HFF-Myc (cell line): ENCODE data around the gene ZMYM4.

Experiments used
- DNase-seq: peaks from one replicate; pipeline ENCODE4 v3.0.0-alpha.2; 2011; ENCODE audit warnings: low read depth; ENCODE audit errors: extremely low read depth
- H3K4me3 ChIP-seq: replicated peaks from 2 replicates; pipeline ENCODE4 v1.5.1; 2011; ENCODE audit warnings: low read depth, mild to moderate bottlenecking, control low read depth, low read length
- TF ChIP-seq, protein P1 (sequence below): IDR thresholded peaks from 2 replicates; pipeline ENCODE4 v1.5.1; 2012; ENCODE audit warnings: mild to moderate bottlenecking, low read depth, low read length, control low read depth; ENCODE audit errors: missing control alignments

ZMYM4 gene

DNA sequence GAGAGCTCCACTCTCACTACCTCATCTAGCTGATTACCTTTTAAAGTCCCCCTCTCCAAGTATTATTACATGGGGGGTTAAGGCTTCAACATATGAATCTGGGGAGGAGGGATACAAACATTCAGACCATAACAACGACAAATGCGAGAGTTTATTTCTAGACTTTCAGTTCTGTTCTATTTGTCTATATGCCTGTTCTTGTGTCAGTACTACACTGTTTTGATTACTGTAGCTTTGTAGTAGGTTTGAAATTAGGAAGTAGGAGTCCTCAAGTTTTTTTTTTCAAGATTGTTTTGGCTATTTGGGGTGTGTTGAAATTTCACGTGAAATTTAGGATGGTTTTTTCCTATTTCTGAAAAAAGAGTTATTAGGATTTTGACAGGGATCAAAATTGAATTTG lies 16.3 kb downstream of the ZMYM4 start:
- DNase-seq = no peak
- no peak overlapping the region for H3K4me3 ChIP-seq
- TF ChIP-seq, protein P1, sequence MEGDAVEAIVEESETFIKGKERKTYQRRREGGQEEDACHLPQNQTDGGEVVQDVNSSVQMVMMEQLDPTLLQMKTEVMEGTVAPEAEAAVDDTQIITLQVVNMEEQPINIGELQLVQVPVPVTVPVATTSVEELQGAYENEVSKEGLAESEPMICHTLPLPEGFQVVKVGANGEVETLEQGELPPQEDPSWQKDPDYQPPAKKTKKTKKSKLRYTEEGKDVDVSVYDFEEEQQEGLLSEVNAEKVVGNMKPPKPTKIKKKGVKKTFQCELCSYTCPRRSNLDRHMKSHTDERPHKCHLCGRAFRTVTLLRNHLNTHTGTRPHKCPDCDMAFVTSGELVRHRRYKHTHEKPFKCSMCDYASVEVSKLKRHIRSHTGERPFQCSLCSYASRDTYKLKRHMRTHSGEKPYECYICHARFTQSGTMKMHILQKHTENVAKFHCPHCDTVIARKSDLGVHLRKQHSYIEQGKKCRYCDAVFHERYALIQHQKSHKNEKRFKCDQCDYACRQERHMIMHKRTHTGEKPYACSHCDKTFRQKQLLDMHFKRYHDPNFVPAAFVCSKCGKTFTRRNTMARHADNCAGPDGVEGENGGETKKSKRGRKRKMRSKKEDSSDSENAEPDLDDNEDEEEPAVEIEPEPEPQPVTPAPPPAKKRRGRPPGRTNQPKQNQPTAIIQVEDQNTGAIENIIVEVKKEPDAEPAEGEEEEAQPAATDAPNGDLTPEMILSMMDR = no peak

DNA sequence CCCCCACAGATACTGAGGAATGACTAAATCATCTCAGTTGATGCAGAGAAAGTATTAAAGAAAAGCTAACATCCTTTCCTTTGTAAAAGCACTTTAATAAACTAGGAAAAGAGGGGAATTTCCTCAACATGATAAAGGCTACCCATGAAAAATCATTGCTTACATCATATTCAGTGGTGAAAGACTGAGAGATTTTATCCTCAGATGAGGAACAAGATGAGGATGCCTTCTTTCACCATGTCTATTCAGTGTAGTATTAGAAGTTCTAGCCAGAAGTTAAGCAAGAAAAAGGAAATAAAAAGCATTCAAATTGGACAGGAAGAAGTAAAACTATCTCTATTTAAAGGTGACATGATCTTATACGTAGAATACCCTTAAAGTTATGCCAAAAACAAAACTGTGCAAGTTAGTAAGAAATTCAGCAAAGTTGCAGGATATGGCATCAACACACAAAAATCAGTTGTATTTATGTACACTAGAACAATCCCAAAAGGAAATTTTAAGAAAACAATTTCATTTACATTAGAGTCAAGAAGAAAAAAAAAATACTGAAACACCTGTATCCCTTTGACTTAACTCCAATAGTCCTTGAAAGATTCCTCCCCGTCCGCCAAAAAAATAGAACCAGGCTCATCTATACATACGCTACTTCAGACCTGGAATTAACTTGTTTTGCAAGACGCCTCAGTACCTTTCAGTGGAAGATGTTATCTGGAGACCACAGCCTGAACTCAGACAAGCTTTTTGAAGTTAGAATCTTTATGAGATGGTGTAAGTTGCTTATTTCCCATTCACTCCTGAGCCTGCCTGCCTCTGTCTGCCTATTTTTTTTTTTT lies 17.5 kb downstream of the ZMYM4 start:
- H3K4me3 ChIP-seq = no peak overlapping the region
- DNase-seq = no peak
- TF ChIP-seq, protein P1 = no peak

DNA sequence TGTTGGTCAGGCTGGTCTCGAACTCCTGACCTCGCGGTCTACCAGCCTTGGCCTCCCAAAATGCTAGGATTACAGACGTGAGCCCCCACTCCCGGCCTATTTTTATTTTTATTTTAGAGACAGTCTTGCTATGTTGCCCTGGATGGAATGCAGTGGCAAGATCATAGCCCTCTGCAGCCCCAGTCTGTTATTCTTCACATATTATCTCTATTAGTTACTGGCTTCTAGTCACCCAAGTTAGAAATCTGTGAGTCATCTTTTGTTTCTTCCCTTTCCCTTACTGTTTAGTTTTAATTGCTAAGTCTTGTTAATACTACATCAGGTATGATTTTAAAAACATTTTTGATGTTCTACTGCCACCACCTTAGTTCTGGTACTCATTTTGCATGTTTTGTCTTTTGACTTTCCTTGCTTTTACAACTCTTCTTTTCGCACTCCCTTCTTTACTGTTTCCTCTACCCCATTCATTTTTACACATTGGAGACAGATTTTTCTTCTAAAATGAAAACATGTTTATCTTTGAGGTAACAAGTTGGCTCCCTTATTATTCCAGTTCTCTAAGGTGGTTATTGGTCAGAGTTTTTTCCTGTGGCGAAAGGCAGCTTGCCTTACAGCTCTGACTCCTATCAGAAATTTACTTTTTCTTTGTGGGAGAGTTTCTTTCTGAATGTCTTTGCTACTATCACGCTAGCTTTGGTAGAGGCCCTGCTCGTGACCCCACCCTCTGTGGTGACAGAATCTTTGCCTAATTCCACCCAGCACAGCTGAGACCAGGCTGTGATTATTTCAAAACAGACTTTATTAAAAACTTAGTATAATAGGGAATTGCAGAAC lies 19.5 kb downstream of the ZMYM4 start:
- TF ChIP-seq, protein P1 = no peak
- no peak overlapping the region for H3K4me3 ChIP-seq
- DNase-seq = no peak

DNA sequence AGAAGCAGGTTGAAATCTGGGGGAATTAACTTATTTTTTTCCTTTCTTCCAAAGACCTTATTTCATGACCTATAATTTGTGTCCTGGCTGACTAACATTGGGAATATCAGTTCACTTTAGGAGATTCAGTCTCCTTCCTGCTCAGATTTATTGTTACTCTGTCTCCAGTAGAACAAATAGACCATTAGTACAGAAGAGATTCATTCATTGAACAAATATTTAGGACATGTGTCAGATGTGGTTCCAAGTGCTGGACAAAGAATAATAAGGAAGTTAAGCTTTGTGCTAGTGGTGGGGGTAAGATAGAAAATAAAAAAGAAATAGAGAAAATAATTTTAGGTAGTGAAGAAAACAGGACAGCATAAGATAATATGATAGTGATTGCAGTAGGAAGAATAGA lies 20.3 kb downstream of the ZMYM4 start:
- DNase-seq = no peak
- no peak overlapping the region for H3K4me3 ChIP-seq
- TF ChIP-seq, protein P1 = no peak

DNA sequence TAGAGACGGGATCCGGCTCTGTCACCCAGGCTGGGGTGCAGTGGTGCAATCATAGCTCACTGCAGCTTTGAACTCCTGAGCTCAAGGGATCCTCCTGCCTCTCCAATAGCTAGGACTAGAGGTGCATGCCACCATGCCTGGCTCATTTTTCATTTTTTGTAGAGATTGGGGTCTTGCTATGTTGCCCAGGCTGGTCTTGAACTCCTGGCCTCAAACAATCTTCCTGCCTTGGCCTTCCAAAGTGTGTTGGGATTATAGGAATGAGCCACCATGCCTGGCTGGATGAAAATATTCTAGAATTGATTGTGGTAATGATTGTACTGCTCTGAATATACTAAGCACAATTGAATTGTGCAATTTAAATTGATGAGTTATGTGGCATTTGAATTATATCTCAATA lies 21.9 kb downstream of the ZMYM4 start:
- DNase-seq = no peak
- no peak overlapping the region for H3K4me3 ChIP-seq
- TF ChIP-seq, protein P1 = no peak

DNA sequence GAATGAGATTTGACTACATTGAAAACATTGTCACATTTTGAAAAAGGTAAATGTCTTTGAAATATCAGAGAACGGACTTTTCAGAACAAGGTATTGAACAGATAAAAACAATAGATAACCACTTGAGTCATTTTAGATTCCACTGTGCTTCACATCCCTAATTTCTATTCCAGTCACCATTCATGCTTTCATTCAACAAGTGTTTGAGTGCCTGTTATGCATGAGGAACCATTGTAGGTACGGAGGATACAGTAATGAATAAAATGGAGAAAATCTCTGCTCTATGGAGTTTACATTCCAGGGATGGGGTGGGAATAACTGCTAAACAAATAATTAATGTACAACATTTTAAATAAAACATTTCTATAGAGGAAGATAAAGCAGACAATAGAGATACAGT lies 26.3 kb downstream of the ZMYM4 start:
- TF ChIP-seq, protein P1 = no peak
- no peak overlapping the region for H3K4me3 ChIP-seq
- no peak for DNase-seq
